SW 1271 (cell line): ENCODE measurements around the gene SNX10.

Experiments used
- DNase-seq, 2 experiments: peaks; one replicate each; lab custom pipeline; 2025; lab: John Stamatoyannopoulos, UW

SNX10 gene

GRCh38 chr7:26298472-26299058 lies 6.9 kb downstream of the SNX10 start:
- DNase-seq = no peak

- DNase-seq = no peak
Measured at GRCh38 chr7:26305090-26305868, 13.6 kb downstream of the SNX10 start.

DNA sequence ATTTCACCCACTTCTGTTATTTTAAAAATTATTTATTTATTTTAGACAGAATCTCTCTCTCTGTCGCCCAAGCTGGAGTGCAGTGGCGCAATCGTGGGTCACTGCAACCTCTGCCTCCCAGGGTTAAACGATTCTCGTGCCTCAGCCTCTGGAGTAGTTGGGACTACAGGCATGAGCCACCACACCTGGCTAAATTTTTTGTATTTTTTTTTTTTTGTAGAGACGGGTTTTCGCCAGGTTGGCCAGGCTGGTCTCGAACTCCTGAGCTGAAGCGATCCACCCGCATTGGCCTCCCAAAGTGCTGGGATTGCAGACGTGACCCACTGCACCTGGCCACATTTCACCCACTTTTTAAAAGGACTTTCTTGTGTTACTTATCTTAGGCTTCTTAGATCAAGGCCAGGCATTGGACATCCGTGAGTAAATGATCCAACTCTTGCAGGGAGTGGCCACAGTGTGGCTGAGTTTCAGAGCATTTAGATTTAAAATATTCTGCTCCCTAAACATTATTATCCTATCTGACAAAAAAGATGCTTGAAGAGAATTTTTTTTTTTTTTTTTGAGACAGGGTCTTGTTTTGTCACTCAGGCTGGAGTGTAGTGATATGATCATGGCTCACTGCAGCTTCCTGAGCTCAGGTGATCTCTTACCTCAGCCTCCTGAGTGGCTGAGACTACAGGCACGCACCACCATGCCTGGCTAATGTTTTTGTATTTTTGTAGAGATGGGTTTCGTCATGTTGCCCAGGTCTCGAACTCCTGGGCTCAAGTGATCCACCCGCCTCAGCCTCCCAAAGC lies 14.4 kb downstream of the SNX10 start:
- no peak for DNase-seq

- DNase-seq = no peak
Measured at GRCh38 chr7:26306790-26307189, 15.1 kb downstream of the SNX10 start.

GRCh38 chr7:26307226-26307625 lies 15.6 kb downstream of the SNX10 start:
- DNase-seq = no peak

DNA sequence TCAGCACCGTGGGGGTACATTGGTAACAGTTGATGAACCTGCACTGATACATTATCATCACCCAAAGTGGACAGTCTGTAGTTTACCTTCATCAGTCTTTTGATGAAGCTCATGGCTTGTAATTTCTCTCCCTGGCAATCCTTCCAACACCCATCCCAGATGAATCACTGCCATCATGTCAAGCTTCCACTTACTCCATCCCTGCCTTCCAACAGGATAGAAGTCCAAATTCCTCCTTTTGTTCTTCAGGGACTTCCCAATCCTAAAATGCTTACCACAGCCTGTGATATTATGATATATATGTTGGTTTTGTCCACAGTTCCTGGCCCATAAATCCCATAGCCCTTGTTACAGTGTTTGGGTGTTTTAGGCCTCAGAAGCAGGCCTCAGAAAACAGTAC lies 16.1 kb downstream of the SNX10 start:
- DNase-seq = no peak

GRCh38 chr7:26308551-26308950 lies 16.9 kb downstream of the SNX10 start:
- no peak for DNase-seq

- DNase-seq = no peak
Measured at GRCh38 chr7:26309089-26309488, 17.4 kb downstream of the SNX10 start.

DNA sequence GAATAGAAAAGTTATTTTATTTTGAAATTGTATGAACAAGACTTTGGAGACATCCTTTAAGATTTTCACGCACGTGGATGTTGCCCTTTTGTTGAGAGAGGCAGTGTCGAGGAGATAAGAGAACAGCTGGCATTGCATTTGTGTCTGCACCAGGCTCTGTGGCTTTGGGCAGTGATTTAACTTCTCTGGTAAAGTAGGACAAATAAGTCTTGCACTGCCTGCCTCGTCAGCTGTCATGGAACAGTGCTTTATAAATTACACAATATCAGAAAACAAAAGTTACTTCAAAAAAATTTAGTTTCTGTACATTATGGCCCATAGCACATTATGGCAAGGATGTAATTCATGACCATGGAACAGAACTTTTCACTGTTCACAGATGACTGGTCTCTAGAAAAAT lies 20.1 kb downstream of the SNX10 start:
- DNase-seq = no peak

DNA sequence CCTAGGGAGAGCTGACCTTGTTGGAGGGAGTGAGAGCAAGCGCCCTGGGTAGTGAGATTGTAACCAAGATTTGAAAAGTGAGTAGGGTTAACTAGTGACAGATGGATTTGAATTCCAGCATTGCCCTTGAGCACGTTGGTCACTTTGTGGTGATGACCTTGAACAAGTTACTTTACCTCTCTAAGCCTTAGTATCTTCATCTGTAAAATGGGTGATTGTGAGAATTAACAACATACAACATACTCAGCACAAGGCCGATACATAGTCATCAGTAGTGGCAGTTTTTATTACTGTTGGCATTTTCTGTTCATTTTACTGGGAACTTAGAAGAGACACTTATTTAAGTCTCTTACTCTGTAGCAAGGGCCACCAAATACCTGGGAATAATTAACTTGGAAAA lies 25.5 kb downstream of the SNX10 start:
- DNase-seq = no peak

DNA sequence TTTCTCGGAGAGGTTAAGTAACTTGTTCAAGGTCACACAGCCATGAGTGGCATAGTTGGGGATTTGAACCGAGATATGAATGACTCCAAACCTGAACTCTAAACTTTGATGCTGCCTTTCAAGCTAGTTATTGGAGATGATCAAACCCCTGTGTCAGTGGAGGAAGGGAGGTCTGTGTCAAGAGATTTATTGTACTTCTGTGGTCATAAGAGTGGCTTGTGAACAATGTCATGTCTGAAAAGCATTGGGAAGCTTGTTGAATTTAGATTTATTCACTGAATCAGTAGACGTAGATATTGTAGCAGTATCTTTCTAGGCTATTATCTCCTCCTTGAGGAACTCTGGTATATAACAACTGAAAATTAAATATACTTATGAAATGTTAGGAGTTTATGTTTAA lies 27.3 kb downstream of the SNX10 start:
- DNase-seq = no peak

- no peak for DNase-seq
Measured at GRCh38 chr7:26319636-26320035, 28.0 kb downstream of the SNX10 start.

GRCh38 chr7:26320878-26321277 lies 29.2 kb downstream of the SNX10 start:
- DNase-seq = no peak

GRCh38 chr7:26321435-26321834 lies 29.8 kb downstream of the SNX10 start:
- DNase-seq = no peak

DNA sequence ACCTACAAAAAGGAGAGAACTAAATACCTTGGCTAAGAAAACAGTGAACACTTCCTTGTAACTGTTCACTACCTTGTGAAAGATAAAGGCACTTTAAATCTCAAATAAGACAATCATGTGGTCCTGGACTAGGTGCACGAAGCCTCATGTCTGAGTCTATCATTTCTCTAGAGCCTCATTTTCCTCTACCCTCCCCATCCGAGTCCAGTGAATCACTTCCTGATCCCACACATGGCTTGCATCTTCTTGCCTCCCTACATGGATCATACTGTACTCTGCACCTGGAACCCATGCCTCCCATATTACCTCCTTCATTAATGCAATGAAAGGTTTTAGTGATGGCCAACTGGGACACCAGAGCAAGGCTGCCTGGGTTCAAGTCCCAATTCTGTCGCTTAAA lies 34.5 kb downstream of the SNX10 start:
- DNase-seq = no peak

DNA sequence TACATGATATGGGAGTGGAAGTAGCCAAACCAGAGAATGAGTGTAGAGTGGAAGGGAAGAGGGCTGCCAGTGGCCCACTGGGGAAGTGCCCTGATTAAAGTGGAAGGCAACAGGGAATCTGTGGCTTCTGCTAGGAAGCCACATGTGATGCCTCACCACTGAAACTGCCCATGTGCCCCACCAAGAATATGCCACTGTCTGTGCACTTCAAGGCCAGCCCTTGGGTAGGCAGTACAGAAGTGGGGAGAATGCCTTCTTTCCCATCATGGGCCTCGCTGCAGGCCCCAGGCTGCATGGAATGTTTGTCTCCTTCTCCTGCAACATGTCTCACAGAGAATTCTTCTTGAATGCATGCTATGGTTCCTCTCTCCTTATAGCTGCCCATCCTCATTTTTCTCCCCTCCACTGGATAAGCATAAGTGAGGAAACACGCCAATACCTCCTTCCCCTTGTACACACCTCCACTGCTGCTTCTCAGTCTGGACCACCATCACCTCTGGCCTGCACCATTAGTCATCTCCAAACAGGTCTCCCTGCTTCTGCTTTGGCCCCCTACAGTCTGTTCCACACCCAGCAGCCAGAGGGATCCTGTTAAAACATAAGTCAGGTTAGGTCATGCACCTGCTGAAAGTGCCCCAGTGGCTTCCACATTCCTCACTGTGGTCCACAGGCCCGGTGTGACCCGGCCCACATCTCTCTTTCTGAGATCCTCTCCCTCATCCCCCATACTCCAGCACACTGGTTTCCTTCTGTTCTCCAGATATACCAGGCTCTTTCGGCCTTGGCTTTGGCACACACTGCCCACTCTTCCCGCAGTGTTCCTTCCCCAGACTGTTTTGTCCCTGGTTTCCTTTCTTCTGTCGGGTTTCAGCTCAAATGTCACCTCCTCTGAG lies 37.1 kb downstream of the SNX10 start:
- DNase-seq = no peak

GRCh38 chr7:26329520-26330255 lies 38.0 kb downstream of the SNX10 start:
- DNase-seq = no peak

- no peak for DNase-seq
Measured at GRCh38 chr7:26331113-26331512, 39.5 kb downstream of the SNX10 start.

- DNase-seq = no peak
Measured at GRCh38 chr7:26331789-26332188, 40.1 kb downstream of the SNX10 start.

DNA sequence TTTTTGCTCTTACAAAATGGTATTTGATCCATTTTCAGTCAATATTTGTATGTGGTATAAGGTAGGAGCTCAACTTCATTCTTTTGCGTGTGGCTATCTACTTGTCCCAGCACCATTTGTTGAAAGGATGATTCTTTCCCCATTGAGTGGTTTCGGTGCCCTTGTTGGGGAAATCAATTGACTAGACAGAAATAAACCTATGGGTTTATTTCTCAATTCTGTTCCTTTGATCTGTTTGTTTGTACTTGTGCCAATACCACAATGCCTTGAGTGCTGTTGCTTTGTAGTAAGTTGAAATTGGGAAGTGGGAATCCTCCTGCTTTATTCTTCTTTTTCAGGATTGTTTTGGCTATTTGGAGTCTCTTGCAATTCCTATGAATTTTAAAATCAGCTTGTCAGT lies 41.0 kb downstream of the SNX10 start:
- no peak for DNase-seq

- no peak for DNase-seq
Measured at GRCh38 chr7:26334166-26334859, 42.7 kb downstream of the SNX10 start.
